HG03060 (cell line): Measurements from ENCODE around the gene SOD2.
"Not testable (repeated sequence)": the region's sequence is repeated elsewhere in the genome, so short reads cannot be mapped to it uniquely, and the experiment has no call there.

Experiments used
- ATAC-seq: cut with Tn5 transposase; IDR thresholded peaks from one replicate; pipeline ENCODE4 v1.9.1; 2021; ENCODE audit warnings: low read depth, moderate number of reproducible peaks; ENCODE audit not compliant: unreplicated experiment

SOD2 gene

GRCh38 chr6:159693128-159693893 is at the start of gene SOD2:
SOD2 (minus strand) TSS chr6:159693241; CDS start chr6:159693167, 74 bp downstream.
- peak; percentile 68 for ATAC-seq

GRCh38 chr6:159742165-159742564 is 49.1 kb upstream of the SOD2 start:
- no peak for ATAC-seq

GRCh38 chr6:159739341-159739740 is 46.3 kb upstream of the SOD2 start:
- no peak for ATAC-seq

- no peak for ATAC-seq
Measured at GRCh38 chr6:159736908-159737307, 43.9 kb upstream of the SOD2 start.

GRCh38 chr6:159733395-159733794 is 40.4 kb upstream of the SOD2 start:
- ATAC-seq: not testable (repeated sequence)

GRCh38 chr6:159732550-159732949 is 39.5 kb upstream of the SOD2 start:
- ATAC-seq: not testable (repeated sequence)

GRCh38 chr6:159730332-159730676 is 37.3 kb upstream of the SOD2 start:
- ATAC-seq: no peak

- no peak for ATAC-seq
Measured at GRCh38 chr6:159729598-159730331, 36.7 kb upstream of the SOD2 start.

- ATAC-seq: no peak
Measured at GRCh38 chr6:159728531-159728964, 35.5 kb upstream of the SOD2 start.

- ATAC-seq: peak; percentile 18
Measured at GRCh38 chr6:159727717-159728445, 34.8 kb upstream of the SOD2 start.

GRCh38 chr6:159726918-159727716 is 34.1 kb upstream of the SOD2 start, which contains the start of gene WTAP:
WTAP (plus strand) TSS chr6:159727506; CDS start chr6:159736266, 8,760 bp downstream.
- ATAC-seq: peak; percentile 63

- no peak for ATAC-seq
Measured at GRCh38 chr6:159726255-159726917, 33.3 kb upstream of the SOD2 start.

GRCh38 chr6:159725208-159725607 is 32.2 kb upstream of the SOD2 start:
- ATAC-seq: not testable (repeated sequence)

GRCh38 chr6:159724778-159725177 is 31.7 kb upstream of the SOD2 start:
- no peak for ATAC-seq

GRCh38 chr6:159723259-159723658 is 30.2 kb upstream of the SOD2 start:
- no peak for ATAC-seq

- ATAC-seq: no peak
Measured at GRCh38 chr6:159722655-159723054, 29.6 kb upstream of the SOD2 start.

- ATAC-seq: not testable (repeated sequence)
Measured at GRCh38 chr6:159721981-159722380, 28.9 kb upstream of the SOD2 start.

GRCh38 chr6:159720708-159721107 is 27.7 kb upstream of the SOD2 start:
- ATAC-seq: no peak

- no peak for ATAC-seq
Measured at GRCh38 chr6:159719287-159719686, 26.2 kb upstream of the SOD2 start.

GRCh38 chr6:159718634-159719033 is 25.6 kb upstream of the SOD2 start:
- ATAC-seq: no peak
